ENCODE results near the gene LSAMP.

GRCh38 chr3:115918900-115919299 lies 526.4 kb downstream of the LSAMP start:
- TF ChIP-seq CTCF (IDR thresholded peaks at IDR 0.05) = no peak
- no peak for TF ChIP-seq EP300 (IDR thresholded peaks at IDR 0.05)
- TF ChIP-seq POLR2A (IDR thresholded peaks at IDR 0.05) = no peak
- no peak for TF ChIP-seq POLR2AphosphoS5 (IDR thresholded peaks at IDR 0.05)
